Stimulated activated CD4-positive, alpha-beta T cell treated with anti-CD3 and anti-CD28 coated beads, Interleukin-2, amount 100 ng/mL, for 48 hours (primary cell): ENCODE data around the gene TRAF5.
A peak's percentile ranks its signal among the peaks of the same experiment; 100 is the strongest.
"Not testable (repeated sequence)": the region's sequence is repeated elsewhere in the genome, so short reads cannot be mapped to it uniquely, and the experiment has no call there.

Source experiments
- DNase-seq, 2 donors: peaks; one replicate each; pipeline ENCODE4 v3.0.0-alpha.2; 2020

Gene TRAF5

DNA sequence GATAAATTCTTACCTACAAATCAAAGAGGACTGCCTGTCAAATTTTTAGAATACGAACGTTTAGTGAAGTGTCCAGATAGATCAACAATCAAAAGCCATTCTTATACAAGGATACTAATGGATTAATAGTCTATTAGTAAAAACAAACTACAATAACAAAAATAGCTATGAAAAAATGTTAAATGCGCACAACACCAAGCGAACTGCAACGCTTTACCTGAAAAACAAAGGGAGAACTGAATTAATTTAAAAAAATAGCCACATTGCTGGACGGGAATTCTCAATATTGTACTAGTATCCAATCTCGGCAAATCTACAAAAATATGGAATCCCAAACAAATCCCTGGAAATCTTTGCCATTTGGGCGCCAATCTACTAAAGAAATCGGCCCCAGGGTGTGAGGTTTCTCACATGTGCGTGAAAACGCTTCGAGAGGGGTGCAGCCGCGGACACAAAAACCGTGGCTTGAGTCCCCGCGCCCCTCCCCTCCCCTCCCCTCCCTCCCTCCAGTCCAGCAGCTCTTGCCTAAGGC is 55.6 kb downstream of the TRAF5 start:
- DNase-seq = no peak

DNA sequence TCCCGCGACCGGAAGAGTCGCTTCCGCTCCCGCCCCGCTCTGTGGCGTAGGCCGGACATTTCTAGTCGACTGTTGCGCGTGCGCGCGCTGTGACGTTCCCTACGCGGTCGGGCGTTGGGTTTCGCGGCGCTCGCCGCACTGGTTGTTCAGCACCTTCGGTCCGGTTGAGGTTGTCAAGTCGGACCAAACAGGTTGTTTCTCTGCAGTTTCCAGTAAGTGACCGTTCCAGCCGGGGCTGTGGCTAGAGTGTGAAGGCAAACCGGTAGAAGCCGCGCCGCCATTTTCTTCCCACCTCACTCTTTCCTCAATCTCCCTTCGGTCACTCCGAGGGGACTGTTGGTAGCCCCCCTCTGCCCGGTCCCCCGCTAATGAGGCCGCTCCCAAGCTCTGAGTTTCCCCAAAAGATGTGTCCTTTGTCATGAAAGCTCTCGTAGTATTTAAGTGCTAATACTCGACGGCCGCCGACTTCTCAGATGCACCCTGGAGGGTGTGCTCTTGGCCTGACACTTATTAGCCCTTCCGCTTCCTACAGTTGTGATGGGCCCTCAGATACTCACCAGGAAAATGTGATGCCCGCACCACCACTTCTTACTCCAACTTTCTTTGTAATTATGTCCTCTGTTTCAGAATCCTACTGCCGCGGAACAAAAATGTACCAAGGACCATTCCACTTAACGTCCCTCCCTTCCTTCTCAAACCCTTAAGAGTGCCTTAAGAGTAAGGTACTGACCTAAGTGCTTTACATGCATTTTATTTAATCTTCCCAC is 56.3 kb downstream of the TRAF5 start:
- DNase-seq = peak; percentile 73 to 74

DNA sequence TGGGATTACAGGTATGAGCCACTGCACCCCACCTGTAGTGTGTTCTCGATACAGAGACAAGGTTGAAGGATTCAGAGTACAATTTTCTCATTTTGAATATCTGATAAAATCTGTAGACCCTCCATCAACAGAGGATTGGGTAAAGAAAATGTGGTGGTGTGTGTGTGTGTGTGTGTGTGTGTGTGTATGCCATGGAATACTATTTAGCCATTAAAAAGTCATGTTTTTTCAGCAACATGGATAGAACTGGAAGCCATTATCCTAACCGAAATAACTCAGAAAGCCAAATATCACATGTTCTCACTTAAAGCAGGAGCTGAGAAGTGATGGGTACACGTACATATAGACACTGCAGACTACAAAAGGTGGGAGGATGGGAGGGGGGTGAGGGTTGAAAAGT is 57.9 kb downstream of the TRAF5 start:
- no peak for DNase-seq

DNA sequence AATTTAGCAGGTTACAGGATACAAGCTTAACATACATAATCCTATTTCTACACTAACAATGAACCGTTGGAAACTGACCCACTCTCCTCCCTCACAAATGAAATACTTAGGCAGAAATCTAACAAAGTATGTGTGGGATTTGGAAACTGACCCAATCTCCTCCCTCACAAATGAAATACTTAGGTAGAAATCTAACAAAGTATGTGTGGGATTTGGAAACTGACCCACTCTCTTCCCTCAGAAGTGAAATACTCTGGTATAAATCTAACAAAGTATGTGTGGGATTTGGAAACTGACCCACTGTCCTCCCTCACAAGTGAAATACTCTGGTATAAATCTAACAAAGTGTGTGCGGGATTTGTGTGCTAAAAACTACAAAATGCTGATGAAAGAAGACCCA is 60.3 kb downstream of the TRAF5 start:
- no peak for DNase-seq

DNA sequence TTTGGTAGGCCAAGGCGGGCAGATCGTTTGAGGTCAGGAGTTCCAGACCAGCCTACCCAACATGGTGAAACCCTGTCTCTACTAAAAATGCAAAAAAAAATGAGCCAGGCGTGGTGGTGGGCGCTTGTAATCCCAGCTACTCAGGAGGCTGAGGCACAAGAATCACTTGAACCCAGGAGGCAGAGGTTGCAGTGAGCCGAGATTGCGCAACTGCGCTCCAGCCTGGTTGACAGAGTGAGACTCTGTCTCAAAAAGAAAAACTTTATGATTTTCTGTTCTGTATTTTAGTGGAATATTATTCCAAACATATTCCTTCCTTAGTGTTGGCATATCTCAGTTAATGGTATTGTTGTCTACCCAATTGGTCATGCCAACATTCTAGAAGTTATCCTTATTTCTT is 64.2 kb downstream of the TRAF5 start:
- not testable (repeated sequence) for DNase-seq

DNA sequence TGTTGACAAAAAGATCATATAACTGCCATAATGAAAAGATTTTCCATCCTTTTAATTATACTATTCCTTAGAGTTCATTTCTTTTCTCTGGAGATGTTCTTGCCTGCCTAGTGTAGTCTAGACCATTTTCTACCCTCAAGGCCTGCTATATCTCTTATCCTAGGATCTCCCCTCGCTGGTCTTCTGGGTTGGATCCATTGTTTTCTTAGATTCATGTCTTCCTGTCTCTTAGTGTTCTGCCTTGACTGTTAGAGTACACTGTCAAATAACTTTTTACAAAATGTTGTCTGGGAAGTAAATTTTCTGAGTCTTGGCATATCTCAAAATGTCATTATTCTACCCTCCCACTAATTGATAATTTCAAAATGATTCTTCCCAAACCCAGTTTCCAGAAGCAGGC is 66.6 kb downstream of the TRAF5 start:
- no peak for DNase-seq

DNA sequence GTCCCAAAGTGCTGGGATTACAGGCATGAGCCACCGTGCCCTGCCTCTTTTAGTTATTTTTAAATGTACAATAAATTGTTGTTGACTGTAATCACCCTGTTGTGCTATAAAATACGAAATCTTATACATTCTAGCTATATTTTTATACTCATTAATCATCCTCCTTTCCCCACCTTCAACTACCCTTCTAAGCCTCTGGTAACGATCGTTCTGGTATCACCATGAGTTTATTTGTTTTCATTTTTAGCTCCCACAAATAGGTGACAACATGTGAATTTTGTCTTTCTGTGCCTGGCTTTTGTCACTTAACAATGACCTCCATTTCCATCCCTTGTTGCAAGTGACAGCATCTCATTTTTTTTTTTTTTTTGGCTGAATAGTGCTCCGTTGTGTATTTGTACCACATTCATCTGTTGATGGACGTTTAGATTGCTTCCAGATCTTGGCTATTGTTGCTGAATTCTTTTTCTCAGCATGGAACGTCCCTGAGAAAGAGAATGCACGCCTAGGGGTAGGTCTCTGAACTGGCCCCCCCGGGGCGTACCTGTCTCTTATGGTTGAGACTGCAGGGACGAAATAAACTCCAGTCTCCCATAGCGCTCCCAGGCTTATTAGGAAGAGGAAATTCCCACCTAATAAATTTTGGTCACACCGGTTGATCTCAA is 71.8 kb downstream of the TRAF5 start:
- not testable (repeated sequence) for DNase-seq

DNA sequence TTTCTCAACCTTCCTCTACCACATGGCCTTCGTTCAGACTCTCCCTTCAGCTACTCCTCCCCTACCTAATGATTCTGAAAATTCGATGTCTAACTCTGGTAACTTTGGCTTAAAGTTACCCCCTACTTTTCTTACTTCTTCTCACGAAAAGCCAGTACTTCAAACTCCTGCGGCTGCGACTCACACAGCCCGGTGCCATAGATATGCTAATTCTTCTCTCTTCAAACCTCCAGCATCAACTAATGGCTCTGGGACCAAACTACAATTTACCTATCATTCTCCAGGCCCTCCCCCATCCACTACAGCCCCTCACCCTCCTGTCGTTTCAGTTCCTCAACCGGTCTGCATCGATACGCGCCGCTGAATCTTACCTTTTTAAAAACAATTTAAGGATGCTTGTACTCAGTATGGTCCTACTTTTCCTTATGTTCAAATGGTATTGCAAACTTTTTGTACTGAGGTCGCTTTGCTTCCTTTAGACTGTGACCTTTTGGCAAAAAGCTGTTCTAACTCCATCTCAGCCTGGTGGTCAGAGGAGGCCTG is 73.3 kb downstream of the TRAF5 start:
- DNase-seq = not testable (repeated sequence)

DNA sequence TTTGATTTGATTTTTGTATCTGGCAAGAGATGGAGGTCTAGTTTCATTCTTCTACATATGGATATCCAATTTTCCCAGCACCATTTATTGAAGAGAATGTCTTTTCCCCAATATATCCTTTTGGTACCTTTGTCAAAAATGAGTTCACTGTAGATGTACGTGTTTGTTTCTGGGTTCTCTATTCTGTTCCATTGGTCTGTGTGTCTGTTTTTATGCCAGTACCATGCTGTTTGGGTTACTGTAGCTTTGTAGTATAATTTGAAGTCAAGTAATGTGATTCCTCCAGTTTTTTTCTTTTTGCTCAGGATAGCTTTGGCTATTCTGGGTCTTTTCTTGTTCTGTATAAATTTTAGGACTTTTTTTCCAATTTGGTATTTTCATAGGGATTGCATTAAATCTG is 75.1 kb downstream of the TRAF5 start:
- not testable (repeated sequence) for DNase-seq

DNA sequence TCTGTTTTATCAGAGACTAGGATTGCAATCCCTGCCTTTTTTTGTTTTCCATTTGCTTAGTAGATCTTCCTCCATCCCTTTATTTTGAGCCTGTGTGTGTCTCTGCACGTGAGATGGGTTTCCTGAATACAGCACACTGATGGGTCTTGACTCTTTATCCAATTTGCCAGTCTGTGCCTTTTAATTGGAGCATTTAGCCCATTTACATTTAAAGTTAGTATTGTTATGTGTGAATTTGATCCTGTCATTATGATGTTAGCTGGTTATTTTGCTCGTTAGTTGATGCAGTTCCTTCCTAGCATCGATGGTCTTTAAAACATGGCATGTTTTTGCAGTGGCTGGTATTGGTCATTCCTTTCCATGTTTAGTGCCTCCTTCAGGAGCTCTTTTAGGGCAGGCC is 79.5 kb downstream of the TRAF5 start:
- not testable (repeated sequence) for DNase-seq

DNA sequence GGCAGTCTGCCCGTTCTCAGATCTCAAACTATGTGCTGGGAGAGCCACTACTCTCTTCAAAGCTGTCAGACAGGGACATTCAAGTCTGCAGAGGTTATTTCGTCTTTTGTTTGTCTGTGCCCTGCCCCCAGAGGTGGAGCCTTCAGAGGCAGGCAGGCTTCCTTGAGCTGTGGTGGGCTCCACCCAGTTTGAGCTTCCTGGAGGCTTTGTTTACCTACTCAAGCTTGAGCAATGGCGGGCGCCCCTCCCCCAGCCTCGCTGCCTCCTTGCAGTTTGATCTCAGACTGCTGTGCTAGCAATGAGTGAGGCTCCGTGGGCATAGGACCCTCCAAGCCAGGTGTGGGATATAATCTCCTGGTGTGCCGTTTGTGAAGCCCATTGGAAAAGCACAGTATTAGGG is 81.1 kb downstream of the TRAF5 start:
- not testable (repeated sequence) for DNase-seq

DNA sequence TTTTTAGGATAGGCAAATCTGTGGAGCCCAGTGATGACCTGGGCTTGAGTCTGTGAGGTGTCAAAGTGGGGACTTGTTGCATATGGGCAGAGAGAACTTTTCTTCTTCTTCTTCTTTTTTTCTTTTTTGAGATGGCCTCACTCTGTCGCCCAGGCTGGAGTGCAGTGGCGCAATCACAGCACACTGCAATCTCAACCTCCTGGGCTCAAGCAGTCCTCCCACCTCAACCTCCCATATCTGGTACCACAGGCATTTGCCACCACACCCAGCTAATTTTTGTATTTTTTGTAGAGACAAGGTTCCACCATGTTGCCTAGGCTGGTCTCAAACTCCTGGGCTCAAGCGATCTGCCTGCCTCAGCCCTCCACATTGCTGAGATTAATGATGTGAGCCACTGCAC is 85.0 kb downstream of the TRAF5 start:
- DNase-seq = no peak

DNA sequence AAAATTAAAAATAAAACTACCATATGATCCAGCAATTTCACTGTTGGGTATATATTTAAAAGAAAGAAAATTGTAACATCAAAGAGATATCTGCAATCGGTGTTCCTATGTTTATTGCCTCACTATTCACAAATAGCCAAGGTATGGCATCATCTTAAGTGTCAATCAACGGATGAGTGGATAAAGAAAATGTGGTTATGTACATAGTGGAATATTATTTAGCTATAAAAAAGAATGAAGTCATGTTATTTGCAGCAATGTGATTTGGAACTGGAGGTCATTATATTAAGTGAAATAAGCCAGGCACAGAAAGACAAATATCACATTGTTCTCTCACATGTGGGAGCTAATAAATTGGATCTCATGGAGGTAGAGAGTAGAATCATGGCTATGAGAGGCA is 89.1 kb downstream of the TRAF5 start:
- no peak for DNase-seq

DNA sequence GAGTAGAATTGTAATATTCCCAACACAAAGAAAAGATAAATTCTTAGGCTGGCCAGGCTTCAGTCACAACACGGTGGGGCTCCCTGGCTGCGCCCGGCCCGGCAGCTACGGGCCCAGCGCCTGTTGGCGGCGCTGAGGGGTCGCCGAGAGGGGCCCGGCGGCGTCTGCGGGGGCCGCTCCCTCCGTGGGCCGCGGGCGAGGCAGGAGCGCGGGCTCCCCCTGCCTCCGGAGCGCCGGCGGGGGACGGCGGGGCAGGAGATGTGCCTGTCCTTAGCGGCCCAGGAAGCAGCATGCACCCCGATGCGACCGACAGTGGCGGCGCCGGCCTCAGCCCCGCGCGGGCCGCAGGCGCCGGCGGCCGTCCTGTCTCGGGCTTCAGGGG is 89.6 kb downstream of the TRAF5 start:
- peak in 1 of 2 donors; percentile 6 for DNase-seq

DNA sequence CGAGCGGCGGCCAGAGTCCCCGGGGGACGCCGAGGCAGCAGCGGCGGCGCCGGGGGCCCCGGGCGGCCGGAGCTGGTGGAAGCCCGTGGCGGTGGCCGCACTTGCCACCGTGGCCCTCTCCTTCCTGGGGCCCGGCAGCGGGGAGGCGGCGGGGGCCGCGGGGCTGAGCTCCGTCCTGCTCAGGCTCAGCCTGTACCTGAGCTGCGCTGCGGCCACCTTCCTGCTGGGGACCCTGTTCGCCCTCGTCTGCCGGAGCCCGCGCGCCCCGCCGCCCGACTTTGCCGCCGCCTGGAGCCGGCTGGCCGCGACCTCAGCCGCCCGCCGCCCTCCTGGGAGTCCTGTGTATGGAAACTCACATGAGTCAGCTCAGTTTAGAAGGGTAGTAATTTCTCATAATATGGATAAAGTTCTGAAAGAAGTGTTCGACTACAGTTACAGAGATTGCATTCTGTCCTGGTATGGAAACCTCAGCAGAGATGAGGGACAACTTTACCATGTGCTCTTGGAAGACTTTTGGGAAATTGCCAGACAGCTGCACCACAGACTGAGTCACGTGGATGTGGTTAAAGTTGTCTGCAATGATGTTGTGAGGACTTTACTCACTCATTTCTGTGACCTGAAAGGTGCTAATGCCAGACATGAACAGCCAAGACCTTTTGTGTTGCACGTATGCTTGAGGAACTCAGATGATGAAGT is 90.1 kb downstream of the TRAF5 start:
- DNase-seq = peak; percentile 32 to 35

DNA sequence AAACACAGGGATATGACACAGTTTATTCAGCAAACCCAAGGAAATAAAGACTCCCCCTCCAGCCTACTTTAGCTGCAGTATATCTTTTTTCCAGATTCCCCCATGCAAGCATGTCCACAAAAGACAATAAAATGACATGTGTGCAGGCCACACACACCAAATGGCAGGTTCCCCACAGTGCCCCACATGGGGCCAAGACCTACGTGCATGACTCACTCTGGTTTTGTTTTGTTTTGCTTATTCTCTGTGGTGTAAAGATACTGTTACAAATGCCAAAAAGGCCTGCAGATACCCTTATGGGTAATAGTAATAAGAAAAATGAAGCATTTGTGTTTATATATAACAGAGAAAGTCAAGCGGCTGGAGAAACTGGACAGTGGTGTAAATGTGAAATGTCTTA is 93.8 kb downstream of the TRAF5 start:
- DNase-seq = no peak

DNA sequence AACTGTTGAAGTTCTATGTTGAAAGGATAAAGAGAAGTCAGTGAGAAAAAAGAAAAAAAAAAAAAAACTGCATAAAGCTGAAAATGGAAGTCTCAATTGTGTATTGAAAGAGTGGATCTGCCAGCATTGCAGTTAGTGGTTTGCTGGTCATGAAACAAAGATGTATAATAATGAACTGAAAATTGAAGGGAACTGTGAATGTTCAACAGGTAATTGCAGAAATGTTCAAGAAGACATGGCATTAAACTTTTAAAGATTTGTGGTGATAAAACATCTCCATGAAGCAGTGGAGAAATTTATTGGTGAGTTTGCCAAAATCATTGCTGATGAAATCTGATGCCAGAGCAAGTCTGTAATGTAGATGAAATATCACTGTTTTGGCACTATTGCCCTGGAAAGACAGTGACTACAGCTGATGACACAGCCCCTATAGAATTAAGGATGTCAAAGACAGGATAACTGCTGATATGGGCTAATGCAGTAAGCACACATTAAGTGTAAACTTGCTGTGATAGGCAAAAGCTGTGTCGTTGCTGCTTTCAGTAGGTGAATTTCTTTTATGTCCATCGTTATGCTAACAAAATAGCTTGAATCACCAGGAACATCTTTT is 94.3 kb downstream of the TRAF5 start:
- DNase-seq = no peak

DNA sequence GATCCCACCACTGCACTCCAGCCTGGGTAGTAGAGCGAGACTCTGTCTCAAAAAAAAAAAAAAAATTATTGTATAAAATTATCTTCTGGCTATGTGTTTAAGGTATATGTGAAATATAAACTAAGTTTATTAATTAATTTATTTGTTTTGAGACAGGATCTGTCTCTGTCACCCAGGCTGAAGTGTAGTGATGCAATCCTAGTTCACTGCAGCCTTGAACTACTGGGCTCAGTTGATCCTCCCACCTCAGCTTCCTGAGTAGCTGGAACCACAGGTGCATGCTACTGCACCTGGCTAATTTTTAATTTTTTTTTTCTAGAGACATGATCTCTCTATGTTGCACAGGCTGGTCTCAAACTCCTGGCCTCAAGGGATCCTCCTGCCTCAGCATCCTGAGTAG is 97.4 kb downstream of the TRAF5 start:
- DNase-seq = no peak
